Left renal cortex interstitium (tissue), 4 donors: ENCODE measurements around the gene BMP6. TPM values are rescaled to one million over a fixed set of nuclear protein-coding genes. Genes with fewer than 3 reads are reported as not detected.

Experiments
- DNase-seq, 4 donors: peaks; one replicate each; pipeline ENCODE4 v3.0.0-alpha.2; 2013; ENCODE audit warnings: low read depth in 4 of 4, low spot score in 2 of 4, missing footprints in 1 of 4
- polyA plus RNA-seq, 4 donors: library from polyadenylated mRNA; unstranded; fragments of 120-200 nt; gene quantifications; one replicate each; pipeline ENCODE4 v1.2.1, GENCODE V29; 2013; ENCODE audit not compliant: insufficient read length in 4 of 4

Gene BMP6
- polyA plus RNA-seq, 4 donors, result 6.1 to 7.4 (median 7.1) TPM

DNA sequence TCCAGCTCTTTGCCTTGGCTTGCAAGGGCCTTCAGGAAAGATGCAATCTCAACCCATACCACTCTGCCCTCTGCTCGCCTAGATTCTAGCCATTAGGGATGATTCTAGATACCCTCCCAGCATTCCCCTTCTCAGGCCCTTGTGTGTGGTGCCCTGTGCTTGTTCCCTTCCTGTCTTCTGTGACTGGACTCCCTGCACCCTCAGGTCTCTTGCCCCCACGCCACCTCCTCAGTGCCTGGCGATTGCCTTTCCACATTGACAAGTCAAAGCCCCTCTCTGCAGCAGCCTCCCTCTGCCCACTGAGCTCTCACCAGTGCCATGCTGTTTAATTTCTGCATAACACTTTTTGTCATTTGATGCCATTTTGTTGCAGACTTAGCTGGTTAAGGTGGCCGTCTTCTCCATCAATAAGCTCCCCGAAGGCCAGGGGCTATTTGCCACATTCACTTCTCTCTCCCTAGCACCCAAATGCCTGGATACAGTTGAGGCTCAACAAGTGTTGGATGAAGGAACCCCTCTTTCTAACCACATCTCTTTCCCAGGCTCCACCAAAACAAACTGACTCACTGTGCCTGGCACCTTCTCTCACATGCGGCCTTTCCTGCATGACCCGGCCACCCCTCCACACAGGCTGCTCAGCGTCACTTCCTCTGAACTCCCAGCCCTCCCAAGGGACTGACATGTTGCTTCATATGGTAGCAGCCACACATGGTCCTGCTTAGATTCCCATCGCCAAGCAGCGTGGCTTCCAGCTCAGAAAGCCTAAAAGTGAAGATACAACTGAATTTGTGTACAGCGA is 189.3 kb downstream of the BMP6 start:
- no peak for DNase-seq

DNA sequence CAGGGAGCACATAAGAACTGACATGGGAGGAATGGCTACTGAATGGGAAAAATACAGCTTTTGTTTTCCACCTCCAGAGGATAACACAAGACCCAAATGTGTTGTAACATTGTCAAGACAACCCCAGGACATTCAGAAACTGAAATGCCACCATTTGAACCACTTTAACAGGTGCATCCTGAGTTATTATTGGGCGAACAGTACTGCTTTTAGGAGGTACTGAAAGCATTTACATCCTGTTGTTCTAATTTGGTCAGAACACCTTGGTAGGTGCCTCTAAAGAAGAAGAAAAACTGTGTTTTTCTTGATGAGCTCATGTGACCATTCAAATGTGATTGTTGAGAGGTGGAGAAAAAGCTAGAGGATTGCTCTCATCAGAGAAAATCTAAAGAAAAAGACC is 191.1 kb downstream of the BMP6 start:
- no peak for DNase-seq

DNA sequence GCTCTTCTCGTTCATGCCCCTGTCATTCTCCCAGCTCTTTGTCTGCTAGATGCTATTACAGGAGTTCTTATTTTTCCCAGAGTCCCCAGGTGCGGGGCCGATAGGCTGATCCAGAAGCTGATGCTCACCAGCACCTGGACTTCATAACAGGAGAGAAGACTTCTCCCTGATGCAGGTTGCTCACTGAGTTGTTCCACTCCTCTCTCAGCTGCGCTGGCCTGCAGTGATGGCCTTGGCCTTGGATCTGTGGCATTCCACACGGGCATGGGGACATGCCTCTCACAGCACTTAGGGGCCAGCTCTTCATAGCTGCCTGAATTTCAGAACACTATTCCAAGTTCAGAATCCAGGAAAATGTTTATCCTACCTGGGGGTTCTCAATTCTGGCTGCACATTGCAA is 191.8 kb downstream of the BMP6 start:
- DNase-seq, result no peak

DNA sequence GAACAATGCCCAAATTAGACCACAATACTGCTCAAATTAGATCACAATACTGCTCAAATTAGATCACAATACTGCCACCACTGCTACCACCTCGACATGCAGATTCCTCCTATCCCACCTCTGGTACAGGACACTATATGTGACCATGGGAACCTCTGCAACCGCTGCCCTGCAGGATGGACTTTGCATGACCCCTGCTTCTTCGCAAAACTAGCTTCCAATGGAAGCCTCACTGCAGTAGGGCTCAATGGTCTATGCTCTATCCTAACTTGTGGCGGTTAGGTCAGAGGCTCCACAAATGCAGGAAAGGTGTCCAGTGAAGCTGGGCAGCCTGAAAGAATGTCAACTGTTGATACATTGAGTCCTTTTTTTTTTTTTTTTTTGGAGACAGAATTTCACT is 192.5 kb downstream of the BMP6 start:
- no peak for DNase-seq

DNA sequence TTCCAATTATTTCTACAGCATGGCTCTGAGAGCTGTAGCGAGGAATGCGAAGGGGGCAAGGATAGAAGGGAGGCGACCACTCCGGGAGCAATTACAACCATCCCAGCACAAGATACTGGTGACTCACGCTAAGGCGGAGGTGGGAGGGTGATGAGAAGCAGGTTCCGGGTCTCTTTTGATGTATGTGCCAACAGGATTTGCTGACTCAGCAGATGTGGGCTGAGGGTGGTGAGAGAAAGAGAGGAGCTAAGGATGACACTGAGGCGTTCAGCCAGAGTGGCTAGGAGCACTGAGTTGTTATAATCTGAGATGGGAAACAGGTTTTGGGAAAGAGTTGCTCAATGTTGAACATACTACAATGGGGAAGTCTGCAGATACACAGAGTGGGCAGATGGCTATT is 194.0 kb downstream of the BMP6 start:
- DNase-seq, result no peak

DNA sequence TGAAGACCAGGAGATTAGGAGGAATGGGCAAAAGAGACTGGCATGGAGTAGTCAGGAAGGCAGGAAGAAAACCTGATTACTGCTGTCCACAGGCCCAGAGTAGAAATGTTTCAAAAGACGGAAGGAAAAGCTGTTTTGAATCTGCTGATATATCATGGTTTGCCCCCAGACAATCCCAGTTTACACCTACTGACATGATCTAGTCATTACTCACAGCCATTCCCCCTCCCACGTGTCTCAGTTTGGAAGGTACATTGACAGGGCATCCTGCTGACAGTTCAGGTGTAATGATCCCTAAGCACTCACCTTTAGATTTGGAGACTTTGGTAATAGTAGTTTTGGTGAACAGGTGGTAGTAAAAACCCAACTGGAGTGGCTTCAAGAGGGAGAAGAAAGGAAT is 194.5 kb downstream of the BMP6 start:
- DNase-seq, result no peak

DNA sequence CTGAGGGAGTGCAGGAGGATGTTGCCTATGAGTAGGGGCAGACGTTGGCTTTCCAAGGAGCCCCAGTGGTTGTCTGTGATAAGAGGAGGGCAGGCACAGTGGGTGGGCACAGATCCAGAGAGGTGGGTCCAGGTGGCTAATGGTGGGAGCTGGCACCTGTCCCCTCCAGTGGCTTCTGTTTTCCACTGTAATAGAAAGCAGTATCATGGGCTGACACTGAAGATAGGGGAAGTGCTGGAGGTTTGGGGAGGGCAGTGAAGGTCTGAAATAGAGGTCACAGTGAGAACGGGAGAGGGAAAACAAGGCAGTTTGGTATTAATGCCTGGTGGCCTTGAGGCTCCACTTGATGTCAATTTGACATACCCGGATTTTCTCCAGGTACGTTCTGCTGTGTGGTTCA is 195.1 kb downstream of the BMP6 start:
- DNase-seq, result no peak

DNA sequence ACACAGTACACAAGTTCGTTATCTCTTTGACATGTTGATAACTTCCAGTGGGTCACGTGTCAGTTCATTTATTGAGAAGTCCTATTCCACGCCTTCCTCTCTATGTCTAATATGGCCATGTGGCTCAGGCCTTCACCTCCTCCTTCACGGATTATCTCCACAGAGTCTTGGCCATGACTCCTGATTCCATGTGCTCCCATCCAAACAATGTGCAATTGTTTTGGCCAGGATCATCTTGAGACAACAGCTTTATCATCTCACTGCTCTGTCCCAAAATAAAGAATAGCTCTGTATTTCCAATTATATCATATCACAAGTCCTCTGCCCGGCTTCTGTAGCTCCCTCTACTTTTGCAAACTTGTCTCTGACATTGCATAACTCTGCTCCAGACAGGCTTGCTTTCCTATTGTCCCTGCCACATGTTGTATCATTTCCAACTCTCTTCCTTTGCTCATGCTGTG is 195.8 kb downstream of the BMP6 start:
- no peak for DNase-seq

DNA sequence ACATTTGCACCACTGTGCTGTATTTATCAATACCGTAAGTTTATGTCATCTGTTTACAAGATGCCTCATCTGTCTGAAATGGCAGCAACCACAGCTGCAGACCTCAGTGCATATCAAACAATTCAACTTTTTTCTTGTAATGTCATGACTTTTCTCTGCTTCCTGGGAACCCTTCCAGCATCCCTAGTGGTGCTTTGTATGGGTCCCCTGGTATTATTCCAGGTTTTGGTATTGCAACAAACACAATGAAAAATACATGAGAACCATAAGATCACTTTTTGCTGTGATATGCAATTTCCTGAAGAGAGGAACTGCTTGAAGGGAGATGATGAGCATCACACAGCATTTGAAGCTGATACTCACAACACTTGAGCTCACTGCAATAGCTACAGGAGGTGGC is 196.7 kb downstream of the BMP6 start:
- no peak for DNase-seq

DNA sequence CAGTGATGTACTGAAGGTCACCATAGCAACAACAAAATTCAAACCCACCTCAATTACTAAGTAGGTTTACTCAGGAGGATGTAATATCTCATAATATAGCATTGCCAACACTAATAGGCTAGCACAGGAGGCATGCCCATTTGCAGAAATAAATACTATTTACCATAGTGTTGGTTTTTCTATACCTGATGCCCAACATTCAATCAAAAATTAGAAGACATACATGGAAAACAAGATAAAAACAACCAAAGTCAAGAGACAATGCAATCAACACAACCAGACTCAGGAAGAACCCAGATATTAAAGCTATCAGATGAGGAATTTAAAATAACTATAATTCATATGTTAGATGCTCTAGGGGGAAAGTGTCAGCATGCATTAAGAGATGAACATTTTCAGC is 199.0 kb downstream of the BMP6 start:
- no peak for DNase-seq

Other genes starting within 250 kb of the BMP6 start
- gene DSP, start 184.4 kb upstream of the BMP6 start, polyA plus RNA-seq, result 10 to 100 TPM; 62.6 to 84.1 (median 70.6) TPM
- gene SNRNP48, start 135.9 kb upstream of the BMP6 start, polyA plus RNA-seq, result 10 to 100 TPM; 19.3 to 30.1 (median 22.7) TPM
- 100 to 1,000 TPM in 2 of 4 donors, 10 to 100 TPM in 2; 88.5 to 116 (median 98.3) TPM for gene TXNDC5, start 184.7 kb downstream of the BMP6 start, polyA plus RNA-seq